GM10847 (cell line): Measurements from ENCODE around the gene SLX4IP.

Experiments
- POLR2A ChIP-seq: IDR thresholded peaks from 2 replicates; pipeline ENCODE4 v1.6.1; 2011; ENCODE audit not compliant: insufficient read length; ENCODE audit errors: extremely low read depth

SLX4IP gene

DNA sequence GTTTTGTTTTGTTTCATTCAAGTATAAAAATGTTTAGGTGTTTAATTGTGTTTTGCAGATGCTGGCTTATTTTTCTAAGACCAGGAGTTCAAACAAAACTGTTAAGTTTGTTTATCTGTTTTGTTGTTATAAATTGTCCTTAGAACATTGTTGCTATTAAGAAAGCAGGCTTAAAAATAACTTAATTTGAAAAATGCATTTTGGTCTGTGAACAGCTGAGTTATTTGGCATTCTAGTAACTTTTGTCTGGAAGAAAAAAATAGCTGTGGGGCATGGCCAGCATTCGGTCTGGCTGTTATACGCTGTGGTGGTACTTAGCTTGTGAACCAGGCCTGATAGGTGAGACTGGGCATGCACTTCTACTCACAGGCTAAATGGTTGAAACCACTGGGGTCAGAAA, 37.8 kb downstream of the SLX4IP start:
- no peak for TF ChIP-seq POLR2A

DNA sequence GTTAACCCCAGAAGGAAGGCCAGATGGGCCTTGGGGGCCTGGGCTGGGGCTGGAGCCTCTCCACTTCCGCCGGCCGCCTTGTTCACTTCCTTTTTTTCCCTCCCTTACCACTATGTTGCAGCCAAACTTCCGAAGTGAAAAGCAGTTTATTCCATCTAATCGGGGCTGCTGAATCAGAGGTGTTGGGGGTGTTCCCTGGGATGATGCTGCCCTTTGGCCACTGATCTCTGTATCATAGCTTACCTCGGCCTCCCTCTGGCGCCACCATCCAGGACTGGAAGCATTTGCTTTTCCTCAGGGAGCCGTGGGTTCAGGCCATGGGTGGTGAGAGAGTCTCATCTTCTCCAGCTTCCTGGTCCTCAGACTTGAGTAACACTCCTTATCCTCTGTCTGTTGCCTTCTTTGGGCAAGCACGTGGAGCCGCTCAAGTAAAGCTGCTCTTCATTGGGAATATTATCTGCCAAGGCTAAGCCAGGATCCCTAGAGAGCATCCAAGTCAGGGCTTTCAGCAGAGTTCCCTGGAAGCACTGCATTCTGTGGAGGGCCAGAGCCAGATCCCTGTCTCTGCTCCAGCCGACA, 39.6 kb downstream of the SLX4IP start:
- no peak for TF ChIP-seq POLR2A

DNA sequence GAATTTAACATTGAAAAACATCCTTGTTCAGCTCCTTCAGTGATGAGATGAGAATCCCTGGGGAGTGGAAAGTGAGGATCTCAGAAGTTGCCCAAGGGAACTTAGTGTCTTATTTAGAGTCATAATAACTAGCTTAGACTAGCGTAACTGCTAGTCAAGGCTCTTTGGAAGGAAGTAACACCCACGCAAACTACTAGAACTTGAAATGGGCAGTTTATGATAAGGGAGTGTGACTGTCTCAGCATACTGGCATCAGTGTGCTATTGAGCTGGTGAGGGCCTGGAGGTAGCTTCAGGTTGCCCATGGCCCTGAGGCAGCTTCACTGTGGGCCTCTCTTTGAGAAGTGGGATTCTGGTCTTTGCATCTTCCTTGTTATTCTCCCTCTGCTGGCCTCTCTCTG, 40.1 kb downstream of the SLX4IP start:
- TF ChIP-seq POLR2A: no peak

DNA sequence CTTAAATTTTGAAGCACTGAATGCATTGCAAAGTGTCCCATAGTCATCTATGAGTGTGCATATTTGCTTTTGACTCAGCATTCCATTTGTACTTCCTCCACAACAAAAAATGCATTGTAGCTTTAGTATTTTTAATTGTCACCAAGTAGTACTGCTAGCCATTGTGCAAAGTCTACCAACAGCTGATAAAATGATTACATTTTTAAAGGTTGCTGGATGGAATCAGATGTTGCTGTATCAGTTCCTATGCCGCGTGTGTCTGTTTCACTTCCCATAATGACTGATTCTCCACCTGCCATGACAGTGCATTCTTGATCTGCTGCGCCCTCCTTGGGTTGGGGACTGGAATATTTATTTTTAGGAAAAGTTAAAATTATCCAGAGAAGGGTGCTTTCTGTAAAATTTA, 41.2 kb downstream of the SLX4IP start:
- TF ChIP-seq POLR2A: no peak

DNA sequence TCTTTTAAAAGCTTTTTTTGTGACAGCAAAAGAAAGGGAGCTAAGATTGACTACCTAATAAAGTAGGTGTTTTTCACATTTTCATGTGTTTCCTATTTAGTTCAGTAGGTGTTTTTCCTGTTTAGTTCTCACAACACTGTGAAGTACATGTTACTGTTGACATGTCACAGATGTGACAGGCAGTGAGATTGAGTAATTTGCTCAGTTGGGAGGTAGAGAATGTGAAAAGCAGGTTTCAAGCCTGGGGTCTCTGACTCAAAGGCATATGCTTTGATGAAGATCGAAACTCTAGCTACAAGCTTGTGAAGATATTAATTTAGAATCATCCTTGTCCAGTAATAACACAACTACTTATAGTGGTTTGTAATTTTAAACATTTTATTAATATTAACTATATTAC, 43.1 kb downstream of the SLX4IP start:
- no peak for TF ChIP-seq POLR2A

DNA sequence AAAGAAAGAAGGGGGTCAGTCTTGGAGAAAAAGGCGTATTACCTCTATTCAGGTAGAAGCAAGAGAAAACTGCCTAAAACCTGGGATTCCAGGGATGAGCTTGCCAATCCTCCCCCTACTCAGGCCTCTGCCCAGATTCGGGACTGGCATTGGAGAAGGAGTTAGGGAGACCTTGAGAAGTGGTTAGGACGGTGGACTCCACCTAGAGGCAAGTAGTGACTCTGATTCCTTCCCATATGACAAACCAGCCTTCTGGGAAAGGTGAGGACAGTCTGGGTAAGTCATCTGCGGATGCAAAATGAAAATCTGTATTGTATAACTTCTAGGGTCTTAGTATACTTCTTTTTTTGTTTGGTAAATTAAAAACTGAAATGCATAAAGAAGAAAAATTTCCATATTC, 43.8 kb downstream of the SLX4IP start:
- TF ChIP-seq POLR2A: no peak

DNA sequence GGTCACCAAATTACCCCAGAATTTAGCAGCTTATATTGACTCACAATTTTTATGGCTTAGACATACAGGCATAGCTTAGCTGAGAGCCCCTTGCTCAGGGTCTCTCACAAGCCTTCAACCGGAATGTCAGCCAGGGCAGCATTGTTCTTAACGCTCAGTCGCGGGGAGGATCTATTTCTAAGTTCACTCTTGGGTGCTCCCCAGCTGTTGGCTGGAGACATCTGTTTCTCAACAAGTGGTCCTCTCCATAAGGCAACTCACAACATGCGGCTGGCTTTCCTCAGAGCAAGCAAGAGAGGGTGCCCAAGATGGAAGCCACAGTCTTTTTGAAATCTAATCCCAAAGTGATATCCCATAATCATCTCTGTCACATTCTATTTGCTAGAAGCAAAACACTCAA, 46.6 kb downstream of the SLX4IP start:
- no peak for TF ChIP-seq POLR2A

DNA sequence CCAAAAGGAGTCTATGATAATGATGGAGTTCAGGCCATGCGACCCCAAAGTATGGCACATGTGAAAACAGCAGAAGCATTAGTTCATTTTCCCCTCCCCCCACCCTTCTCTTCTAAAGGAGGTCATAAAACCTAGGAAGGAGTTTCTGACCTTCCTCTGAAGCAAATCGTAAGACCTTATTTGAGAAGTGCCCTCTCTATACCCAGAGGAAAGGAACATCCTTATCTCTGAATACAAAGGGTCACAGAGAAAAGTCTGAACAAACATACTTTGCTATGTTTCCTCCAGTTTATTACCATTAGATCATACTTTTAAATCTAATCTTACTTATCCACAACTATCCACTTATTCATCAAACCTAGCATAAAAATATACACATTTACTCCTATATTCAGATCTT, 48.6 kb downstream of the SLX4IP start:
- TF ChIP-seq POLR2A: no peak

DNA sequence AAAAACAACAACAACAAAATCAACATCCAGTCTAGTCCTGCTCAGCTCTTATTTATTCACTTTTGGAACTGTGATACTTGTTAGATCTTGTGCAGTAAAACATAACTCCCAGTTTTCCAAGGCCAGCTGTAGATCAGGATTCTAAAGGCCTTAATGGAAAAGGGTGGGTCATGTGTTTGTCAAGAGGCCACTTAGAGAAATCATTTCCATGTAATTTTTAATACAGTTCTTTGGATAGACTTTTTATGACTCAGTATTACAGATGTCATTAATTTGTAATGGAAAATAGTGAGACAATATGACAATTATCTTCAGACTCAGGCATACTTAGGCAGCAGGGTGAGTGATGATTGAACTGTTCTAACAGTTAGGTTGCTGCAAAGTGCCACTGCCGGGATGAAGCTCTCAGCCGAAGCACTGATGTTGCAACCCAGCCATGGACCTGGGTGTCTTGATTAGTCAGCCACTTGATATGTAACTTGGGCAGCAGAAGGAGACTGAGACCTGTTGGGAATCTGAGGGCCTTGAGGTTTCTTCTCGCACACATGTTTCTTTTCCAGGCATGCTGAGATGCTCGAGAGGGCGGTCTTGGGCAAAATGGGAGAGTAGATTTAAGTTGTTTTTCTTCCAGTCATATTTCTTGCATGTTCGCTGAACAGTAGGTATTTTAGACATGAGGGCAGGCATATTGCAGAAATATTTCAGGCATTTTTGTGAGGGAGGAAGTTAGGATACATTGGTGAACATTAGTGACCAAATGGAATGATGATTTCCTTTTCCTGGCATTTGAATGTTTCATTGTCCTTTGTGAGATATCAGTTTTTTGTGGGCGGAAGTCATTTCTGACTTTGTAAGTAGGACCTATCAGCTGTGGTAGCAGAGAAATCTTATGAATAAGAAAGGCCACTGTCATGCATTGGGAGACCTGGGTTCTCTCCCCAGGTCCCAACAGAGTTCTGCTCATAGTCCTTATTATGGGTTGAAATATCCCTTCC, 52.3 kb downstream of the SLX4IP start:
- TF ChIP-seq POLR2A: no peak

DNA sequence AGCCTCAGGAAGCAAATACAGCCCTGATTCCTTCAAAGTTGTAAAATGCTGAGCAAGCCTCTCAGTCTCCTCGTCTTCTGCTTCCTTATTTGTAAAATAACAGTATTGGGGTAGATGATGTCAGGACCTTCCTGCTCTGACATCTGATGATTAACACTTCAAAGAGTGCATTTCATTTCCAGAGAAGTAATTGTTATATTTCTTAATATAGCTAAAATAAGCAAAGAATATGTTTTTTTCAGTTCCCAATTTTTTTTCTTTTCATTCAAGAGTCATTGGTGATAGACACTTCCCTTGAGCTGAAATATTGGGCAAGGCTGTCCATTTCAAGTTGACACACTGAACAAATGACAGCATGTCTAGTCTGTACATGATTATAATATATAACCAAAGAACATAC, 53.4 kb downstream of the SLX4IP start:
- no peak for TF ChIP-seq POLR2A

DNA sequence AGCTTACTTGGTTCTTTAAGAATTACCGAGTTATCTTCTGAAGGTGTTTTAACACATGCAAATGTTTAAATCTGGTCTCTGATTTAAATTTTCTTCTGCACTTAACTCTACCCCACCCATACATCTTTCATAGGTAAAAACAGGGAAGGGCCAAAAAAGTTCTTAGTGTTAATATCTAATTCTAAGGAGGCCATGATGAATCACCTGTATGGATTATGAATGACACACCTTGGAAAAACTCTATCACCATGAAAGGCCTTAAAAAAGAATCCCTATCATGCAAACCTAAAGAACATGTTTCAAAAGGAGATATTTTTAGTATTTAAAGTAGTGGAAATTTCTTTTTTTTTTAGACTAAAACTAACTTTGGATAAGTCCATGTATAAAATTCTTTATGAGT, 54.7 kb downstream of the SLX4IP start:
- TF ChIP-seq POLR2A: no peak

DNA sequence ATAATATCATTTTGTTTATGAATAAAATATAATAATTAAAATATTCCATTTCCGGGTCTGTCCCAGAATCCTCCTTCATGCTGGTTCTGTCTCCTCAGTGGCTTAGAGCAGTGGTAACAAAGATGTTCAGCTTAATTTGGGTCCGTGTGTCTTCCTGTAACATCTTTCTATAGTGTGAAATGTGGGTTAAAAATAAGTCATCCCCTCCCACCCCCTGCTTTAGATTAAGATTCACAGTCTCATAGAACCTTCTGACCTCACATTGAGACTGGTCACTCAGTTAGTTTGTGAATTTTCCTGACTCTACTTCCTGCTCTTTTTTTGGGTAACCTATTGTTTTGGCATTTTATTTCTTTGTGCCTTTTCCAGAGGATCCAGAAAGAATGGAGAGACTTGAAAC, 55.2 kb downstream of the SLX4IP start:
- no peak for TF ChIP-seq POLR2A

DNA sequence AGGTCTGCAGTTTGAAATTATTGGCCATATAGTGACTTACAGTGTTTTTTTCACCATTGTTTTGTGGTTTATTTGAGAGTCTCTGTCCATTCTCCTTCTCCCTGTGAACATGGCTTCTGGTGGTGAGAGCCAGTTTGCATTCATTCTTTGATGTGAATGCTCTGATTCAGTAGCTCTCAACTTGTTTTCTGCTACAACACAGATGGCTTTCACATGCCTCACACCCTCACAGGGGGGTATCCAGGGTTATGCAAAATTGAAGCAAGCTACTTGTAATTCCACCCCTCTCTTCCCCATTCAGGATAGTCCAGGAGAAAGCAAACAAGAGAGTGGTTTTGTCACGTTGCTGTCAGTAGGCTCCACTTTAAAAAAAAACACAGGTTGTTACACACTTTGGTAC, 55.6 kb downstream of the SLX4IP start:
- no peak for TF ChIP-seq POLR2A

DNA sequence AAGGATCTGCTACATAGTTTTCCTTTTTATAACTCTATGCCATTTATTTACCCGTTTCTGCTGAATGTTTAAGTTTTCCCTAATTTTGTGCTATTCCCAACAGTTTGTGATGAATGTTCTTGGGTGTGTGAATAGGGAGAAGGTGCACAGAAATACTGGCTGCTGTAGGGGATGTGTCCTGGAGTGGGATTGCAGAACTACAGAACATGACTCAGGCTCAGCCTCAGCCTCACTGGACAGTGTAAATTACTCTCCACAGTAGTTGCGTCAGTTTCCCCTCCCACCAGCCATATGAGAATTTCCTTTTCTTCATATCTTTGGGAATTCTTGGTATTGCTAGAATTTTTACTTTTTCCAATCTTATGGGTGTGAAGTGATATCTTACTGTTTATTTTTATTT, 57.0 kb downstream of the SLX4IP start:
- TF ChIP-seq POLR2A: no peak

DNA sequence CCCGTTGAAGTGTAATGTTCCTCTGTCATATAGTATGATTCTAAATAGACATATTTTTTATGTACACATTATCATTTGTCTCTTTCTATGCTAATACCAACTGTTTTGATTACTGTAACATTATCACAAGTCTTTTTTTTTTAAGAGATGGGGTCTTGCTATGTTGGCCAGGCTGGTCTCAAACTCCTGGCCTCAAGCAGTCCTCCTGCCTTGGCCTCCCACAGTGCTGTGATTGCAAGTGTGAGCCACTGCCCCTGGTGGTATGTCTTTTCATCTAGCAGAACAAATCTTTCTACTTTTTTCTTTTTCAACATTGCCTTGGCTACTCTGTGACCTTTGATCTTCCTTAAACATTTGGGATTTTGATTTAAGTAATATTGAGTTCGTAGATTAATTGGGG, 57.7 kb downstream of the SLX4IP start:
- TF ChIP-seq POLR2A: no peak

DNA sequence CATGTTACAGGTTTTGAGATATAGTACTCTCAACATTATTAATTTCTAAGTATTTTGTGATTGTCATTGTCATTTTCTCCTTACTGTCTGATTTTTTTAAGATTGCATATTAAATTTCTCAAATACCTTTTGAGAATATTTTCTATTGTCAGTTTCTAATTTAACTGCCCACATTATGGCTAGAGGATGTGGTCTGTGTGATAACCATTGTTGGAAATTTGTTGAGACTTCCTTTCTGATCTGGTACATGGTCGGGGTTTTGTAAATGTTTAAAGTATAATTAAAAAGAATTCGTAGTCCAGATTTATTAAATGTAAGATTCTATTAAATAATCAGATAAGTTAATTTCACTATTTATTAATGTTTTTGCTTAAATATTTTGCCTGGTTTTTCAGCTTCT, 60.1 kb downstream of the SLX4IP start:
- TF ChIP-seq POLR2A: no peak

DNA sequence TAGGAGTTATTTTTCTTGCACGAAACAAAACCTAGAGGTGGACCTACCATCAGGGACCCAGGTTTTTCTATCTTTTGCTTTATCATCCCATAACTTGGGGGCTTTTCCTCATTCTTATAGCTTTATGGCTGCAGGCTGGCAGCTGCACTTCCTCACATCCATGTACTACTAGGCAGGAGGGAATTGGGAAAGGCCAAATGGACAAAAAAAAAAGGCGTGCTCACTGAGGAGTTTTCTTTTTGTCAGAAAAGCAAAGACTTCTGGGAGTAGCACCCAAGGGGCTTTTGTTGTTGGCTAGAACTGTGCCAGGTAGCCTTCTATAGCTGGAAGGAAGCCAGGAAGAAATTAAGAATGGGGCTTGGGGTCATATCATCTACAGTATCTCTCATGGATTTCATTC, 61.4 kb downstream of the SLX4IP start:
- TF ChIP-seq POLR2A: no peak
